GM19328 (cell line): ENCODE results near the gene ZBTB7C.

ENCODE experiments used
- ATAC-seq: cut with Tn5 transposase; IDR thresholded peaks from one replicate; pipeline ENCODE4 v1.9.1; 2021; ENCODE audit warnings: mild to moderate bottlenecking, moderate library complexity; ENCODE audit not compliant: unreplicated experiment

Gene ZBTB7C

DNA sequence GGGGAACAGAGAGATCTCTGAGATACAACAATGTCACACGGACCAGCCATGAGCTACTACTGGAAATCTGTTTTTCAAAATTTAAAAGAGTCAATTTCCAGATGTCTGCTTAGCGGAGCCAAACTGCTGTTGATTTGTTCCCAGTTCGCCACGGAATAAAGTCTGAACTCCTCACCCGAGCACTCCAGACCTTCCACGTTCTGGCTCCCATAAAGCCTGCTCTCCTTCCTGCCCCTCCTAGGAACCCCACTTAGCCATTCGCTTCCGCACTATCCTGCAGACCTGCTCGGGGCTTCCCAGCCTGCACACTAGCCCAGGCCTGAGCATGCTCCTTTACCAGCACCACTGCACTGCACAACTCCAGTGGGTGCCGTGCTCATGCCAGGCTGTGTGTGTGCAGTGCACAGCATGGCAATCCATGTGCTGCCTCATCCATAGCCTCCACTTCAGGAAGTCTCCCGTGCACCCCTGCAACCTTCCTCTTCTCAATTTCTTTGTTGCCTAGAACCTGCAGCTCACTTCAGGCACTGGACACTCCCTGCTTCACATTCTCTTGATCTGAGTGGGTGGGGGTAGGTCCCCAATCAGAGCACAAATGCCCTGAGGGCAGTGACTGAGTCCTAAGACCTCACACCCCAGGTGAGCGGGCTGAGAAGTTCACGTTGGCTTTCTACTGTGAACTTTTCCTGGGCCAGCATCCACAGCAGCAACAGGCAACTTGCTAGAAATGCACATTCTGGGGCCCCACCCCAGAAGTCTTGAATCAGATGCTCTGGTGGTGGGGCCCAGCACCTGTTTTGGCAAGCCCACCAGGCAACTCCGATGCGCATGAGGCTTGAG is 53.7 kb downstream of the ZBTB7C start:
- ATAC-seq: no peak

DNA sequence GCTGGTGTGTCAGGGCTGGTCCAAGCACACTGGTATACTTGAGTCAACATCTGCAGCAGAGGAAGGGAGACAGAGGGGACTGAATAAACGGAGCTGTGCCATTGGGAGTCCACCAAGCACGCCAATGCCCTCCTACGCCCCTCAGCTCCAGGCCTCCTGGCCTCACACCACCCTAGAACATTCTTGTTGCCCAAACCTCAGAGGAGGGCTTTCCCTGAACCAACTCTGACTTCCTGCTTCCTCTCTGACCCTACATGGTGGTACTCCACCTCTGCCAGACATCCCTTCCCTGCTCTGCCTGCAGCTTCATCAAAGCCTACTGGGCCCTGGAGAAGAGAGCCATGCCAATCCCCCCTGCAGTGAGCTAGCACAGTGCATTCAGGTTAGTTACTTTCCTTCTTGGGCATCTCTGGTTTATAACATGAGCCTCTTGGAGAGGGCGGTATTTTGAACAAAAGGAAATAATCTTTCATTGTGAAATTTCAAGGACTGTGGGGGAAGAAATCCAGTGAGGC is 54.4 kb downstream of the ZBTB7C start:
- no peak for ATAC-seq

DNA sequence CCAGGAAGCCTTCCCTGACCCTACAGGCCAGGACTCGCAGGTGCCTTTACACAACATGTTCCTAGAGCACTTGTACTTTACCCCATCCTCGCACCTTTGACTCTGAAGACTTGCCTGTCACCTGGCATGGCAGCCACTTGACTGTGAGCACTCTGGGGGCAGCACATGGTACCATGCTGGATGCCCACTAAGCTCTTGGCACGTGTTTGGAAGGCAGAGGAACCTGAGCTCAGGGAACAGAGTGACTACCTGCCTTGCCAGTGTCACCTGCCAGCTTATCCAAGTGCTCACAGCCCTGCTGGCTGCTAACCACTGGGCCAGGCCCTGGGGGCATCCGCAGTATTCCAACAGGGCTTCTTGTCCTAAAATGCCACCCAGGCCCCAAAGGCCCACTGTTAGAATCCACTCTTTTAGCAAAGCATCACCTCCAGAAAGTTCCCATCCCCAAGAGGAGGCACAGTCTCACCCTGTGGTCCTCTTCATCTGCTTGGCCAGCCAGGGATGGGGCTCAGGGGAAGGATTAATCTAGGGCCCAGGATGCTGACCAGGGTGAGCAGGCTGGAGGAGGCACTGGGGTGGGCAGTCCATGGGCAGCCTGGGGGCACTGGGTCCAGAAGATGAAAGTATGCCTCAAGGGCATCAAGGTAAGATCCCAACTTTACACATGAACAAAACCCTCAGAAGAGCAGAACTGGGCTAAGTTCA is 57.0 kb downstream of the ZBTB7C start:
- ATAC-seq: no peak

DNA sequence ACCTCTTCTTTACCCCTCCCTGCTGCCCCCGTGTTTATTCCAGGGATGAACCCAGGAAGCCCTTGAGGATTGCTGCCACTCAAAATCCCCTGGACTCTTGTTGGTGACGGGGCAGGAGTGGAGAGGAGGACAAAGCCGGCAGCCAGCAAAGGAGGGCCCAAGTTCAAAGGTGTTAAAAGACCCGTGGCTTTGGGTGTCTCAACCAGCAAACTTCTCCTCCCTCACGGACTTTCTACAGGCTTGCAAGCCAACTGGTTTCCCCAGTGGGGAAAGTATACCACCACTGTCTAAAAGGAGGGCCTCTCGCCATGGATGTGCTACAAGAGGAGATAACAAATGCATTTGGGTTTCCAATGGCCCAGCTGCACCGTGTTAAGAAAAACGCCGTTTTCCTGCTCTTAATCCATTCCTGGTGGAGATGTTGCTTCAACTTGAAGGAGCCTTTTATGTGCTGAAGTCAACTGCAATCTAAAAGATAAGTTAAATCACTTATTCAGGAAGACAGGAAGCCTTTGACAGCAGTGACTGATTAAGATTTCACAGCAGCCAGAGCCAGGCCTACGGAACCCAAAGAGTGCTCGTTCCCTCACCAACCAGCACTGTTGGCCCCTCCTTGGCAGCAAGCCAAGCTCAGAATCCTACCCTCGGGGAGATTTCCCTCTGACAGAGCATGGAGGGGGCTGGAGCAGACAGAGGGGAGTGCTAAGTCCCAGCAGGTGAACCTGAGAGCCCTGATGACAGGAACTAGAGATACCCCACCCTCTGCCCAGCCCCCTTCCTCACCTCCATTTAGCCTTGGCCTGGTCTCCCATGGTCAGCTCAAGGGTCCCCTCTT is 57.8 kb downstream of the ZBTB7C start:
- ATAC-seq: no peak

DNA sequence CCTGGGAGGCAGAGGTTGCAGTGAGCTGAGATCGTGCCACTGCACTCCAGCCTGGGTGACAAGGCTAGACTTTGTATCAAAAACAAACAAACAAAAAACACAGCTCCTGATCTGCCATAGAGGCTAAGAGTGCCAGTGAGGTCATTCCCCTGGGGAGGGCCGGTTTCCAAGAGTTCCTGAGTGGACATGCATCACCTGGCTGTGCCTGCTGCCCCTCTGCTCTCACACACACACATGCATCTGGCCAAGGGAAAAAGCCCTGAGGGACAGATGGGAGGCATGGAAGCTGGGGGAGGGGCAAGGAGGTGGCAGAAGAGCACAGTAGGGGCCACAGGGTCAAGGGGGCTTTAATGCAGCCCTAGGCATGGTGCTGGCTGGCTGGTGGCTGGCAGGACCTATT is 60.4 kb downstream of the ZBTB7C start:
- no peak for ATAC-seq

DNA sequence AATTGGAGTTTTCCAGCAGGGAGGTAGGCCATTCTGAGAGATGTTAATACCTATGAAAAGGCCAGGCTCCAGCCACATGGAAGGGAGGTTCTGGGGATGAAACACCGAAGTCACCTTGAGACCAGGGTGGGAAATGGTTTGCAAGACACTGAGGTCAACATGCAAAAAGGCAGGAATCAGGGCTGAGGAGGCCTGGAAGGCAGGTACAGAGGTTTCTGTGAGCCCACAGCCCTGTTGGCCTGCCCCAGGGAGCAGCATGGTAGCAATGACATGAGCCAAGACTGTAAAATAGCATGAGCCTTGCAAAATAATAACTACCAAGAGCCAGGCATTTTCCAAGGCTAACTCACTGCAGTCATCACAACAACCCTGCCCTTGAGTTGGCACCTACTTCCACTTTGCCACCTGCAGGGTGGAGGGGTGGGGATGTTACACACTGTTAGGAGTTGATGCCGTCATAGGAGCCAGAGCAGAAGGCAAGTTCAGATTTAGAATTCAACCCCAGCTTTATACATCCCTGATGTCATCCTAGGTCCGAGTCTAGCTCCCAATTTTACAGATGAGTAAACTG is 61.3 kb downstream of the ZBTB7C start:
- no peak for ATAC-seq

DNA sequence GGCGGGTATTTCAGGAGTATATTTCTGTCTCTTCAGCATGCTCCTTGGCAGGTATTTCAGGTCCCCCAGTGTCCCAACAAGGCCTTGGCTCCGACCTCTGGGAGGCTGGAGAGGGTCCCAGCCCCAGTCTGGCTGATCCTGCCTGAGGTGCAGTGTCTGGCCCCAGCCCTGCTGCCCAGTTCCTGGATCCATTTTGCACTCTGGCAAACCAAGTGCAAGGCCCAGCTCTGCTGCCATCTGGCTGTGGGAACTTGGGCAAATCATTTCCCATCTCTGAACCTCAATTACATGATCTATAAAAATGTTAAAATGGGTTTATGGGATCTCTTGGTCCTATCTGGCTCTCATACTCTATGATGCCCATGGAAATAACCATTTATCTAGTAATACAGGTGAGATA is 63.6 kb downstream of the ZBTB7C start:
- ATAC-seq: no peak

DNA sequence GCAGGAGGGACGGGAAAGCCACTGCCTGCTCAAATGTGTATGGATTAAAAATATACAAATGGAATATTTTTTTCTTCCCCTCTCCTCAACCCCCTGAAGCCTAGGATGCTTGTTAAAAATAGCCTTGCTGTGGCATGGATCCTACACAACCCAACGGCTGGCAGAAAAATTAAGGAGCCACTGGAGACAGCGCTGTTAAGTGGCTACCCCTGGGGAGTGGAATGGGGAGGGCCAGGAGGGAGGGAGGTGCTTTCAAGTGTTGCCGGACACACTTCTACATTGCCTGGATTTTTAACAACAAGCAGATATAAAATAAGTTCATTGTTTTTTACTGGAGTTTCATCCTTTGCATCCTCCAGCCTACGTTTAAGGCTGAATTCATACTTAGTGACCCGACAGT is 66.6 kb downstream of the ZBTB7C start:
- no peak for ATAC-seq

DNA sequence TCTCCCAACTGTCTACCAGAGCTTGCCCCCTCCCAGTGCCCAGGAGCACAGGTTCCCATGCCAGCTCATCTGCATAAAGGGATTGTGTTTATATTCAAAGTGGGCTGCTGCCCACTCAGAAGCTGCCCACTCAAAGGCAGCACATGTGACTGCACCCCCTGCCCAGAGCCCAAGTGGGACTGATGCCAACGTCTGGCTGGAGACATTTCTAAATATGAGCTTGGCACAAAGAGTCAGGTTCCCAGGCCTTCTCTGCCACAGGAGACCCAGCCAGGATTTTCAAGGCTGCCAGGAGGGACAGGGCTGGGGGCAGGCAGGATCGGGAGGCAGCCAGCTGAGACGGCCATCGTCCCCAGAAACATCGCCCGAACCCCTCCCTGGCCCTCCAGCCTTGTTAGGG is 67.1 kb downstream of the ZBTB7C start:
- no peak for ATAC-seq

DNA sequence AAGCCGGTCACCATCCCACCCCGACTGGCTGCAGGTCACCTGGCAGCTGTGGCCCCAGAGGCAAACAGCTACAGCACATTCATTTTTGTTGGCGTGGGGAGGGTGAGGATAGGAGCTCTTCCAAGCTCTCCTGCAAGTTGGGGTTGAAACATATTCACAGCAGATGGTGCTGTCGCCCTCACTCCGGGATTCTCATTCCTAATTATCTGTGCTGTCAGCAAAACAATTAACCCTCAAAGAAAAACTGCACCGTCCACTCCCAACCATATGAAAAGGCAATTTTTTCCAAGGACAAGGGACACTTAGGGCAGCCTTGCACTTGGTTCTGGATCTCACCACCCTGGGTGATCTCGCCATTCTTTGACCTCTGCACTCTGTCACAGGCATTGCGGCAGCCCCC is 68.6 kb downstream of the ZBTB7C start:
- no peak for ATAC-seq

DNA sequence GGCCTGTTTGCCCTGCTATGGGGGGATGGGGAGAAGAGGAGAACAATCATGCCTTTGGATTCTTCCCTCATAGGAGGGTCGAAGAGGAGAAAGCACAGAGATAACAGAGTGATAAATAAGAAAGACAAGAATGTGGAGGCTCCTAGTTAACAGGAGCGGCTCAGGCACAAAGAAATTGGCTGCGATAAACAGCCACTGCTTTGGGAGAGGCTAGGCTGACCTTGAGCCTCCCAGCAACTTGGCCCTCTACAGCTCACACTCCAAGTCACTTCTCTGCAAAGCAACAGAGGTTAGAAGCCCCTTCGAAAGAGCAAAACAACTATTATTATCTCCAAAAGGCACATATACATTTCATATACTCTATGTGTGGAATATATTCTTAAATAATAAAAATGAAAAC is 69.5 kb downstream of the ZBTB7C start:
- ATAC-seq: no peak

DNA sequence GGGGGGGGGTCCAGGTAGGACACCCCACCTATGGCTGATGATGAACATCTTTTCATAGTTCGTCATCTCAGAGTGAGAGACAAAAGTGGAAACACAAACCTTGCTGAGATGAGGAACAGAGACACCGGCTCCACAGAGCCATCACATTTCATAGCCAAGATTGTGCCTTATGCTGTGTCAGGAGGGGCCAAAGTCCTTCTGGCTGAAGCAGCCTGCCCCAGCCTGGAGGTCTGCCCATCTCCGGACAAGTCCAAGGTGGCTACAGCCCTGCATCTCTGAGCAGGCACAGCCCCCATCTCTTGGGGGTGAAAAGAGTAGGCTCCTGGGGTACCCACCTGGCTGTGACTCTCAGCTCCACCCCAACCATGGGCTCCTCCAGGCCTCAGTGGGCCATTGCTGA is 70.3 kb downstream of the ZBTB7C start:
- no peak for ATAC-seq

DNA sequence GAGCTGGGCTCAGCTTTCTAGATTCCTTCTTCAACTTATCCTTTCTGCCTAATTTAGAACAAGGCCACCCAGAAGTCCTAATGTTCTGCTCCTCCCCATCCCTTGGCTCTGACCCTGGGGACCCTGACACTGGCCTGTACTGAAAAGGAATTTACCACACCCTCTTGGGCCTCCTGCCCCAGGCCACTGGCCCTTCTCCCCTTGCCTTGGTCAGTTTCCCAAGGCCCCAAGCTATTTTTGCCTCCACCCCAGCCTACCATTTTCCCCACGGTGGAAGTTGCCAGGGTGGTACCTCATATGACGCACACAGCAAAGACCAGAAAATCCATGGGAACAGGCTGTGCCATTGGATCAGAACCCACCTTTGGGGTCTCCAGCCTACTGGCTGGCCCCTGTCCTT is 72.1 kb downstream of the ZBTB7C start:
- ATAC-seq: no peak

DNA sequence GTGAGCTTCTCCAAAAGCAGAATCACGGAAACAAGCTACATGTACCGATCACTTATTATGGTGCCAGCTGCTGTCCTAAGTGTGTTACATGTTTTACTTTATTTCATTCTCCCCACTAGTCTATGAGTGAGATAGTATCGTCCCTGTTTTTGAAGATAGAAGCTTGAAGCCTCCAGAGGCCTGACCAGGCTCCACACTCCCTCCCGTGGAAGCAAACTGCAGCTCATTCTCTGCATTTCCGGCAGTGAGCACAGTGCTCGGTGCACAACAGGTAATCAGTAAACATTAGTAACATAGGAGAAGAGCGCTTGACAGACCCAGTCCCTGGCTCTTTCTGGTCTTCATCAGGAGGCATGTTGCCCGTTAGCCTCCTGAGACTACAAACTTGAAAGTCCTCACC is 72.9 kb downstream of the ZBTB7C start:
- ATAC-seq: no peak

DNA sequence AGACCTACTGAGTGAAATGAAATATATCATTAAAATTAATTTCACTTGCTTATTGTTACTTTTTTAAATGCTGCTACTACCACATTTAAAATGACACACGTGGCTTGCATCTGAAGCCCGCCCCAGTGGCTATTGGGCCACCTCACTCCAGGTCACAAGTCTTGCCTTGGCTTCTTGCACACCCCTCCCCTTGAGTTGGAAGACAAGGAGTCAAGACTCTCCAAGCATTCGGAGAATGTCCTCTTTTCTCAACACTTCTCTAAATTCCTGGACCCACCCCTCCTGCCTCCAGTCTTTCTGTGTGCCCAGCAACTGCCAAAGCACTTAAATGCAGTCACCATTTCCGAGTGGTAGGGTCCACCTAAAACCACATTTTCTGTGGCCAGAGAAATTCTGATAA is 73.4 kb downstream of the ZBTB7C start:
- no peak for ATAC-seq

DNA sequence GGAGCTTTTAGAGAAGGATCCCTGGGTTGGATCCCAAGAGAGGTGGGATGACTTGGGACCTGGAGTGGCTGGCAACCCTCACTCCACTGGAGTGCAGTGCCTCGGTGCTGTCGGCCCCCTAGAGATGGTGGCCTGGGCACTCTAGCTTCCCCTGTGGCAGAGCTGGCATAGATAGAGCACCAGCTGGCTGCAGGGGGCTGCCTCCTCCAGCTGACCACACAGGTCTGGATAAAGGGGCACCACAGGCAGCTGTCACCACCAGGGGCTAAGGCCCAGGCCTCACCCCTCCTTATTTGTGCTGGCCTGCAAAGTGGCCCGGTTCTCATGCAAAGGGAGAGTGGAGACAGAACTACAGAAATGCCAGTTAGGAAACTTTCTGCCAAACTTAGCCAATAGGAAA is 74.3 kb downstream of the ZBTB7C start:
- no peak for ATAC-seq

DNA sequence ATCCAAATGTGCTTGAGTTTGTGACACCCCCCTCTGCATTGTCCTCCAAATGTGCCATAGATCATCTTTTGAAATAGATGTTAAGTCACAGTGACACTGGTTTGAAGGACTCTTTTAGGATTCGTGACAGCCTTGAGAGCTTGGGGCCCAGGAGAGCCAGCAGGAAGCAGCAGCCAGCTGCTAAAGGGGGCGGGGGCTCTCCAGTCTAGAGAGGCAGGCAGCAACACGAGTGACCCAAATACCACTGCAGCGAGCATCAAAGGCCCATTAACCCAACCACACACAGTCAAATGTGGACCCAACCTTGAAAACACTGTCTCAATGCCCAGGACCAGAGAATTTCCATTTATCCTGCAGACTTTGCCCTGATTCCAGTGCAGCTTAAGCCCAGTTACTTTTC is 75.6 kb downstream of the ZBTB7C start:
- ATAC-seq: no peak

DNA sequence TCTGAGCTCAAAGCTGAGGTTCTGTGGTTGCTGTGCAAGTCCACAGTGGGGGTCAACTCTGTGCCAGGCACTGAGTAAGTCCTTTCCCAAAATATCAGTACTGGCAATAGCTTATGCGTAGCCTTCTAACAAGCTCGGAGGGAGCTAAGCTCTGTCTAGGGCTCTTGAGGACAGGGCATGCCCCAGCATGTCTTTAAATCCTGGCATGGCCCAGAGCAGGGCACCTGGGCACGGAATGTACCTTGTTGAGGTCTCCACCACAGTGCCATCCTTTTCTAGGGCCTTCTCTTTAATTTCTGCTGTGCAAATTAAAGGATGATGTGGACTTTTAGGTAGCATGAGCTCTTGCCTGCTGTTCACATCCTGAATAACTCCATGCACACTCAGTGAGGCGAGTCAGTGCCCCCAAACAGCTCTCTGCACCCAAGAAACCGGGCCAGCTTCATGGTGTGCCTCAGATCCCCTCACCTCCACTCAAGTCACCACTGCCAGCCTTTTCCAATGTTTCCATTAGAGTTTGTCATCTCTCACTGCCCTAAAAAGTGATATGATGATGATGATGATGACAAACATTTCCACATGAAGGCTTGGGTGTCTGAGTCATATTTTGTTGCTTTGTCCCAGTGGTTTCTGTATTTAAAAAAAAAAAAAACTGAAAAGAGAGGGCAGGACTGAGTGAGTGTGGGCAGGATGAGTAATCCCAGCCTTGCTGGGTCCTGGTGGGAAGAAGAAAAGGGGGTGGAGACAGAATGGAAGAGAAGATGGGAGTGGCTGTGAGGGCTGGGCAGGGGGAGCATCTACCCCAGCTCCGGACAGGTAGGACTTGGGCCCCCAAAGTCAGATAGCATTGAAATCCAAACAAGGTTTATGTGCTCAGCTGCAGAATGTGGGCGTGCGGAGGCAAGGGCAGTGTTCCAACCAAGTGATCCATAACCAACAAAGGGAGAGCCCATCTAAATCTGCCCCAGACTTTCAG is 78.9 kb downstream of the ZBTB7C start:
- no peak for ATAC-seq

DNA sequence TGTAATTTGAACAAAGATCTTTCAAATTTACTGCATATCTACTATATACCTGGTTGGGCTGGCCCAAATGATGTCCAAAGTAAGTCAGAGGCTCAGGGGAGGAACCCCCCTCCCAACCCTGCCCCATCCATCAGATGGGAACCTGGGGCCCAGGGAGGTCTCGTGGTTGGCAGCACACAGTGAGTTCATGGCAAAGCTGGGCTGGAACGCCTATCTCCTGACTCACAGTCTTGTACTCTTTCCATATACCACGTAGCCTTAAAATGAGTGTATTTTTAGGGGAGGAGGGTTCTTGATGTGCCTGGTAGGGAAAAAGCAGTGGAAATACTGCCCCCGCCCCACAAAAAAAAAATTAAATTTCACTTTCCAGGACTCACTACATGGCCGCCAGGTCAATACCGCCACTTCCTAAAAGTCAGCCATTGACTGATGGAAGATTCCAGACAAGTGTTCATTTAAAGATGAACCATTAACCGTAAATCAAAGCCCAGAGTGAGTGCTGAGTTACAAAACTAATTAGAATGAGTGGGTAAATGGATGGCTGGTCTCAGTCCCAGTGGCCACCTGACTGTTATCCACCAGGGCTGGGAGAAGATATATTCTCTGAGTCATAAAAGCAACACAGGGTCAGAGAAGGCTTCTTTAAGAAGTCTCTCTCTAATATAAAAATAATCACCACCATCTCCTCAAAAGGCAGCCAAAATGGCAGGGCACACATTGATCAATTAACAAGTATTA is 80.5 kb downstream of the ZBTB7C start:
- no peak for ATAC-seq
